NOMO-1 (cell line): Measurements from ENCODE around the gene DDX51.

ENCODE experiments used
- DNase-seq, 2 experiments: peaks; one replicate each; lab custom pipeline; 2025; ENCODE audit not compliant: unreplicated experiment in 2 of 2; lab: John Stamatoyannopoulos, UW

DDX51 gene

DNA sequence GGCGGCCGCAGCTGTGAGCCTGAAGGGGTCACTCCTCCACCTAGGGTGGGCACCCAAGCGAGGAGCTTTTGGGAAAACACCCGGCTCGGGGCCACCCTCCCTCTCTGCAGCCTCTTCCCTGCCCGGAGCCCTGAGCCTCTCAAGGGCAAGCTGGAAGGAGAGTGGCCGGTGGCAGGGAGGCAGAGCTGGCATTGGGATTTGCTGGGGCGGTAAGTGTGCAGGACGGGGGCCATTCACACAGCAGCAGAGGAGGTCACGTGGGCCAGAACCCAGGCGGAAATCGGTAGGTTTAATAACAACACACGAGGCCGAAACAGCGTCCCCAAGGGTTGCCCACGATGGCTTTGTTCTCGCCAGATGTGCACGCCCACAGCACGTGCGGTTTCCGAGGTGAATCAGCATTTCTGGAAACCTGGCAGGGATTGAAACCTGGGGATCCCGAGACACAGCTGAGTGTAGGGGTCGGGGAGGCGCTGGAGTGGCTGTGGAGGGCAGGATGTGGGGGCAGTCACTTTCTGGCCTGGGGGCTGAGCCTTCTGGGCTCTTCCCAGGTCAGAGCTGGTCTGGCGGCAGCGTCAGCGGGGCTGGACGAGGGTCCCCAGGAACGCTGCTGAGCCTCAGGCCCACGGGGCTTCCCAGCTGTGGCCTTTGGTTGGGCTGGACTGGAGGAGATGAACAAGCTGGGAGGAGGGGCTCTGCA, 23.6 kb upstream of the DDX51 start:
- DNase-seq: no peak

DNA sequence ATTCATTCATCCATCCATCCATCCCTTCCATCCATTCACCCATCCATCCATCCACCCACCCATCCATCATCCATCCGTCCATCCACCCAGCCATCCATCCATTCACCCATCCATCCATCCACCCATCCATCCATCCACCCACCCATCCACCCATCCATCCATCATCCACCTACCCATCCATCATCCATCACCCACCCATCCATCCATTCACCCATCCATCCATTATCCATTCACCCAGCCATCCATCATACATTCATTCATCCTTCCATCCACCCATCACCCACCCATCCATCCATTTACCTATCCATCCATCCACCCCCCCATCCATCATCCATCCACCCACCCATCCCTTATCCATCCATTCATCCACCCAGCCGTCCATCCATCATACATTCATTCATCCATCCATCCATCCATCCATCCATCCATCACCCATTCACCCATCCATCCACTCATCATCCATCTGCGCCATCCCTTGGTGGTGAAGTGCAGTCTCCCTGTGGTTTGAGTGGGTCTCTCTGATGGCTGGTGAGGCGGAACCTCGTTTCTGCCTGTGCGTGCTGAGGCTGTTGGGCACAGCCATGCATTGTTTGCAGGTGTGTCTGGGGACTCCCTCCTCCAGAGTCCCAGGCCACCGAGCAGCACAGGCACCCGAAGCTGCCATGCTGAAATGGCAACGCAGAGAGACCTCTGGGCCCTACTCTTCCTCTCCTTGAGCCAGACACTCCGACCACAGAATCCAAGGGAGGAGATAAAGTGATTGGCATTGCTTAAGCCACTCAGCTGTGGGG, 22.9 kb upstream of the DDX51 start:
- DNase-seq: no peak

GRCh38 chr12:132166093-132166492, 22.0 kb upstream of the DDX51 start:
- DNase-seq: no peak

DNA sequence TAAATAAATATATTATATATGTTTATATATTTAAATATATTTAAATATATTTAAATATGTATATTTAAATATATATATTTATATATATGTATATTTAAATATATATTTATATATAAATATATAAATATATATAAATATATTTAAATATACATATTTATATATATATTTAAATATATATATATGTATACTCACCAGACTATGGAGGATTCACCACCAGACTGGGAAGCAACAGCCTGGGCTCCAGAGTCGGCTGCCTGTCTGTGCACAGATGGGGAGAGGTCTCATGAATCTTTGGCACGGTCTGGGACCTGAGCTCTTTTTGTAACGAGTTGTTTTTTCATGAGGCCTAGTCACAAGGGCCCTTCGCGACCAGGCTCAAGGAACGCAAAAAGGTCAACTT, 21.5 kb upstream of the DDX51 start:
- DNase-seq: no peak

DNA sequence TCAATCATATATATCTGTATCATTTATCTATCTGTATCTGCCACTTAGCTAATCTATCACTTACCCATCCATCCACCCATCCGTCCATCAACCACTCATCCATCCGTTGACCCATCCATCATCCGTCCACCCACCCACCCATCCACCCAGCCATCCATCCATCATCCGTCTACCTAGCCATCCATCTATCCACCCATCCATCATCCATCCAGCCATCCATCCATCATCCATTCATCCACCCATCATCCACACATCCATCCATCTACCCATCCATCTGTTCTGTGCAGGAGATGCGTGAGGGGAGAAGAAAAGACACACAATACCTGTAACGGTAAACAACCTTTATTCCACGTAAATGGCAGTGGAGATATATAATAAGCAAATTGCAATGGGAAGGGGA, 20.3 kb upstream of the DDX51 start:
- DNase-seq: no peak

DNA sequence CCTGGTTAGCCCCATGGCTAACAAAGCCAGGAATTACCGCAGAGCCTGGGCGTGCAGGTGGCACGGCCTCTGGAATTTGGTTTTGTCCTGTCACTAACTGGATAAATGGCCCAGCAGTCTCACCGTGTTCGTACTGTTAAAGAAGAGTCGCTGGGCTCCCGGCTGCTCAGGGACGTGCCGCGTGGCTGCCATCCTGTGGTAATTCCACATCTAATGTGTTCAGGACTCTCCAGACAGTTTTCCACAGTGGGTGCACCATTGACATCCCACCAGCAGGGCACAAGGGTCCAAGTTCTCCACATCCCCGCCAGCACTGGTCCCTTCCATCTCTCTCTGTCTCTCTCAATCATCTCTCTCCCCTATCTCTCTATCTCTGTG, 19.8 kb upstream of the DDX51 start:
- DNase-seq: no peak

GRCh38 chr12:132163041-132163910, 19.2 kb upstream of the DDX51 start:
- no peak for DNase-seq

DNA sequence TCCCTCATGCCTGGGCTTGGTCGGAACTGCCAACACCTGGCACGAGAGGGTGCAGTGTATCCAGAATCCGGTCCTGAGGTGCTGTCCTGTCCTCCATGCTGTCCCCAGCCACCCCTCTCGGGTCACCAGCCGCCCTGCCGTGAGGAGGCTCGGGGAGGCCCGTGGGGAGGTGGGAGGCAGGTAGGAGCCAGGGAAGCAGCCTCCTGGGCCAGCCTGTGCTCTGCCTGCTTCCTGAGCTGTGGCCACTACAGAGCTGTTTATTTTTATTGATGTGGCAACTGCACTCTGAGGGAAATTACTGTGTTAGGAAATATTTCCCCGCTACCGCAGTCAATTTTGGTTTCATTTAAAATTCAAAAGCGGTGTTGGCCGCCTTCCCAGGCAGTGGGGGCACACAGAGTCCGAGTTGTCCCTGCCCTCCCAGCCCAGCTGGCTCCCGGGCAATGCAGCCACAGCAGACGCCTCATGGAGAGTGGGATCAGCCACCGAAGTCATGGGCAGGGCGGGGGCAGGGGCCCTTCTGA, 18.5 kb upstream of the DDX51 start:
- DNase-seq: peak; percentile 65 to 84

- DNase-seq: no peak
Observed at GRCh38 chr12:132161796-132162507, 17.8 kb upstream of the DDX51 start.

- DNase-seq: no peak
Observed at GRCh38 chr12:132161036-132161781, 17.1 kb upstream of the DDX51 start.

GRCh38 chr12:132160601-132161035, 16.5 kb upstream of the DDX51 start:
- no peak for DNase-seq

DNA sequence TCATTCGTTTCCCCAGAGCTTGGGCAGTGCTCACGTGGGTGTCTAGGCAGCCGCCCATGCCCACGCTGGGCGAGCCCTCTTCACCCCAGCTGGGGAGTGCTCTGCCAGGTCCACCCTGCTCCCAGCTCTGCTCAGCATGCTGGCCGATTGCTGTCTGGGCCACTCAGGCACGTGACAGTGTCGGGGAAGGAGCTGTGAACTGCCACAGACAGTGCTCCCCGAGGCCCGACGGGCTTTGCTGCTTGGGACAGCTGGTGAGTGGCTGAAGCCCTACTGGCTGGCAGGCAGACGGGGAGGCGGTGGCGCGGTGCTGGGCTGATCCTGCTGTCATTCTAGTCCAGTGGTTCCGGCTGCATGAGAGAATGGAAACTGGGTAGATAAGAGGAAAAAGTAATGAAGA, 15.9 kb upstream of the DDX51 start:
- DNase-seq: no peak

DNA sequence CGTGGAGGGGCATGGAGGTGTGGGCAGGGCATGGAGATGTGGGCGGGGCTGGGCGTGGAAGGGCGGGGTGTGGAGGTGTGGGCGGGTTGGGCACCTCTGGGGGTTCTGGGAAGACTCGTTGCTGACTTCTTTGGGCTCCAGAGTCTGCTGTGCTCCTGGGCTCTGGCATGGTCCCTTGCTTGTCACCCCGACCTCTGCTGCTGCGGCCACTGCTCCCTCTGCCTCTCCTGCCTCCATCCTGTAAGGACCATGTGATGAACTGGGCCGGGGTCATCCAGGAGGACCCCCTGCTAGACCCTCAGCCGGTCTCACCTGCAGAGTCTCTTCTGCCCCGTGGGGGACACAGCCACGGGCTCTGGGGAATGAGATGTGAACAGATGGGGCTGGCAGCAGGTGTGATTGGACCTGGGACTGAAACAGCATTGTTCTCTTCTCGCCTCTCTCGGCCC, 15.5 kb upstream of the DDX51 start:
- no peak for DNase-seq

GRCh38 chr12:132158677-132159554, 14.8 kb upstream of the DDX51 start:
- no peak for DNase-seq

DNA sequence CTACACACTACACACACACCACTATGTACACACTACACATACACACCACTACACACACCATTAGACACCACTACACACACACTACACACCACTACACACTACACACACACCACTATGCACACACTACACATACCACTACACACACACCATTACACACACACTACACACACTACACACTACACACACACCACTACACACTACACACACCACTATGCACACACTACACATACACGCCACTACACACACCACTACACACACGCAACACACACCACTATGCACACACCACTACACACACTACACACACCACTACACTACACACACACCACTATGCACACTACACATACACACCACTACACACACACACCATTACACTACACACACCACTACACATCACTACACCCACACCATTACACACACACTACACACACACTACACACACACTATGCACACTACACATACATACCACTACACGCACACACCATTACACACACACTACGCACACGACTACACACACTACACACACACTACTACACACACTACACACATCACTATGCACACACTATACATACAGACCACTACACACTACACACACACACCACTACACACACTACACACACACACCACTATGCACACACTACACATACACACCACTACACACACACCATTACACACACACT, 13.8 kb upstream of the DDX51 start:
- DNase-seq: no peak

GRCh38 chr12:132156573-132157325, 12.6 kb upstream of the DDX51 start:
- DNase-seq: no peak

- DNase-seq: no peak
Observed at GRCh38 chr12:132155771-132156572, 11.9 kb upstream of the DDX51 start.
